DOHH2 (cell line): Measurements from ENCODE around the gene CNOT4.

Experiments
- EZH2phosphoT487 ChIP-seq: fragments of 200-600 bp; sonication (generic); IDR thresholded peaks from 2 replicates; pipeline ENCODE4 v1.6.1; 2017; ENCODE audit warnings: borderline replicate concordance, mild to moderate bottlenecking, antibody characterized with exemption, low read length, moderate library complexity, mixed read lengths
- TF ChIP-seq, protein P1 (sequence below): fragments of 200-600 bp; sonication (generic); IDR thresholded peaks from one replicate; pipeline ENCODE4 v1.5.1; 2014; ENCODE audit warnings: antibody characterized with exemption, mild to moderate bottlenecking, low read depth, low read length; ENCODE audit not compliant: poor library complexity, severe bottlenecking

DNA sequence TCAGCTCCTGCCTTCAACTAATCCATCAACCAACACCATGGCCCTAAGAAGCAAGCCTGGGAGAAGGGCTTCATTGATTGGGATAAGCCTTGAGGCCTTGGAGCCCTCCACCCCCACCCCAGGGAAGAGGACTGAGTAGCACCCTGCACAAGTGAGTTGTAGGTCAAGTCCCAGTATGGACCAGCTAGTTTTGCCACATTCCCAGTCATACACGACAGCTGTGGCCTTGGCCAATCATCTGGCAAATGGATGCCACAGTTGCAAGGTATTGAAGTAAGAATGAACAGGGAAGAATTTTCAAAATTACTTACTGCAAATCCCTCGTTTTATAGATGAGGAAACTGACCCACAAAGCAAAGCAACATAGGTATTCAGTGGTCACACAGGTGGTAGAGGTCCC is 166.5 kb downstream of the CNOT4 start:
- TF ChIP-seq, protein P1, sequence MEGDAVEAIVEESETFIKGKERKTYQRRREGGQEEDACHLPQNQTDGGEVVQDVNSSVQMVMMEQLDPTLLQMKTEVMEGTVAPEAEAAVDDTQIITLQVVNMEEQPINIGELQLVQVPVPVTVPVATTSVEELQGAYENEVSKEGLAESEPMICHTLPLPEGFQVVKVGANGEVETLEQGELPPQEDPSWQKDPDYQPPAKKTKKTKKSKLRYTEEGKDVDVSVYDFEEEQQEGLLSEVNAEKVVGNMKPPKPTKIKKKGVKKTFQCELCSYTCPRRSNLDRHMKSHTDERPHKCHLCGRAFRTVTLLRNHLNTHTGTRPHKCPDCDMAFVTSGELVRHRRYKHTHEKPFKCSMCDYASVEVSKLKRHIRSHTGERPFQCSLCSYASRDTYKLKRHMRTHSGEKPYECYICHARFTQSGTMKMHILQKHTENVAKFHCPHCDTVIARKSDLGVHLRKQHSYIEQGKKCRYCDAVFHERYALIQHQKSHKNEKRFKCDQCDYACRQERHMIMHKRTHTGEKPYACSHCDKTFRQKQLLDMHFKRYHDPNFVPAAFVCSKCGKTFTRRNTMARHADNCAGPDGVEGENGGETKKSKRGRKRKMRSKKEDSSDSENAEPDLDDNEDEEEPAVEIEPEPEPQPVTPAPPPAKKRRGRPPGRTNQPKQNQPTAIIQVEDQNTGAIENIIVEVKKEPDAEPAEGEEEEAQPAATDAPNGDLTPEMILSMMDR, result no peak
- TF ChIP-seq EZH2phosphoT487, result no peak
